DOHH2 (cell line): ENCODE measurements around the gene SIGLEC15.

ENCODE experiments used
- H3F3A ChIP-seq: fragments of 200-600 bp; sonication (generic), shearing (Covaris generic); 2 replicates; pipeline ENCODE4 v1.6.0; 2016; ENCODE audit warnings: antibody characterized with exemption, mild to moderate bottlenecking; ENCODE audit not compliant: control insufficient read depth, insufficient read depth
- H3K27ac ChIP-seq: fragments of 200-600 bp; sonication (generic); 2 replicates; pipeline ENCODE4 v1.5.1; 2014; ENCODE audit warnings: low read depth, mild to moderate bottlenecking, low read length, moderate library complexity
- H3K27me3 ChIP-seq: fragments of 200-600 bp; sonication (generic); 2 replicates; pipeline ENCODE4 v1.6.1; 2014; ENCODE audit warnings: mild to moderate bottlenecking, low read length, mixed read lengths; ENCODE audit not compliant: control insufficient read depth
- H3K36me3 ChIP-seq: fragments of 200-600 bp; sonication (generic); 2 replicates; pipeline ENCODE4 v1.6.1; 2014; ENCODE audit warnings: mild to moderate bottlenecking, low read length, moderate library complexity, mixed read lengths; ENCODE audit not compliant: control insufficient read depth
- H3K4me1 ChIP-seq: fragments of 200-600 bp; sonication (generic); 2 replicates; pipeline ENCODE4 v1.6.1; 2014; ENCODE audit warnings: mild to moderate bottlenecking, low read length, mixed read lengths; ENCODE audit not compliant: control insufficient read depth
- H3K4me2 ChIP-seq: fragments of 200-600 bp; sonication (generic); 2 replicates; pipeline ENCODE4 v1.6.0; 2014; ENCODE audit warnings: mild to moderate bottlenecking, low read length, moderate library complexity
- H3K4me3 ChIP-seq: fragments of 200-600 bp; sonication (generic); 2 replicates; pipeline ENCODE4 v1.5.1; 2014; ENCODE audit warnings: mild to moderate bottlenecking, low read length, mixed read lengths
- H3K79me2 ChIP-seq: fragments of 200-600 bp; sonication (generic); 2 replicates; pipeline ENCODE4 v1.6.1; 2014; ENCODE audit warnings: mild to moderate bottlenecking, low read length, mixed read lengths; ENCODE audit not compliant: control insufficient read depth
- H3K9me2 ChIP-seq: fragments of 200-600 bp; sonication (generic); replicated peaks from 2 replicates; pipeline ENCODE4 v1.6.1; 2014; ENCODE audit warnings: mild to moderate bottlenecking, low read length, mixed read lengths; ENCODE audit not compliant: control insufficient read depth
- H3K9me3 ChIP-seq: fragments of 200-600 bp; sonication (generic); 2 replicates; pipeline ENCODE4 v1.6.1; 2014; ENCODE audit warnings: antibody characterized with exemption, low read length, mixed read lengths; ENCODE audit not compliant: control insufficient read depth, insufficient read depth
- H4K20me1 ChIP-seq: fragments of 200-600 bp; sonication (generic); 2 replicates; pipeline ENCODE4 v1.6.0; 2014; ENCODE audit warnings: low read depth, mild to moderate bottlenecking, antibody characterized with exemption, low read length, moderate library complexity; ENCODE audit not compliant: control insufficient read depth, insufficient read depth
- CTCF ChIP-seq: fragments of 200-600 bp; sonication (generic); IDR thresholded peaks from one replicate; pipeline ENCODE4 v1.5.1; 2014; ENCODE audit warnings: antibody characterized with exemption, mild to moderate bottlenecking, low read depth, low read length; ENCODE audit not compliant: poor library complexity, severe bottlenecking
- EZH2phosphoT487 ChIP-seq: fragments of 200-600 bp; sonication (generic); IDR thresholded peaks from 2 replicates; pipeline ENCODE4 v1.6.1; 2017; ENCODE audit warnings: borderline replicate concordance, mild to moderate bottlenecking, antibody characterized with exemption, low read length, moderate library complexity, mixed read lengths

The SIGLEC15 gene

GRCh38 chr18:45860971-45861370 is 35.5 kb downstream of the SIGLEC15 start:
- Histone ChIP-seq H3K4me1 (no peaks in the 10 kb centered on the region), H3F3A (no peaks in the 10 kb centered on the region), H4K20me1 (no peaks in the 10 kb centered on the region), H3K9me2 (no peaks in the 10 kb centered on the region), H3K9me3 (no peaks in the 10 kb centered on the region), H3K79me2 (no peaks in the 10 kb centered on the region), H3K4me3 (no peak overlapping the region), H3K27me3 (no peaks in the 10 kb centered on the region), H3K4me2 (no peak overlapping the region), H3K36me3 (peaks cover 47% of the 10 kb centered on the region), H3K27ac (no peak overlapping the region)
- TF ChIP-seq CTCF, result no peak
- no peak for TF ChIP-seq EZH2phosphoT487

- H3F3A ChIP-seq, result no peaks in the 10 kb centered on the region
- no peaks in the 10 kb centered on the region for H4K20me1 ChIP-seq
- no peaks in the 10 kb centered on the region for H3K4me1 ChIP-seq
- H3K9me2 ChIP-seq, result no peaks in the 10 kb centered on the region
- no peak overlapping the region for H3K4me3 ChIP-seq
- no peaks in the 10 kb centered on the region for H3K79me2 ChIP-seq
- TF ChIP-seq CTCF (no peak), EZH2phosphoT487 (no peak)
- H3K9me3 ChIP-seq, result no peaks in the 10 kb centered on the region
- H3K36me3 ChIP-seq, result peaks cover 47% of the 10 kb centered on the region
- no peak overlapping the region for H3K4me2 ChIP-seq
- H3K27me3 ChIP-seq, result no peaks in the 10 kb centered on the region
- H3K27ac ChIP-seq, result no peak overlapping the region
These were observed 36.5 kb downstream of the SIGLEC15 start for GRCh38 chr18:45861926-45862325.

- Histone ChIP-seq H3K9me3 (no peaks in the 10 kb centered on the region), H3K36me3 (peaks cover 41% of the 10 kb centered on the region), H3F3A (no peaks in the 10 kb centered on the region), H3K27ac (no peak overlapping the region), H3K9me2 (no peaks in the 10 kb centered on the region), H3K79me2 (no peaks in the 10 kb centered on the region), H3K4me2 (no peak overlapping the region), H4K20me1 (no peaks in the 10 kb centered on the region), H3K27me3 (no peaks in the 10 kb centered on the region), H3K4me1 (no peaks in the 10 kb centered on the region), H3K4me3 (no peak overlapping the region)
- TF ChIP-seq EZH2phosphoT487 (no peak), CTCF (no peak)
These were observed 38.0 kb downstream of the SIGLEC15 start for GRCh38 chr18:45863469-45863868.

- no peaks in the 10 kb centered on the region for H3K27me3 ChIP-seq
- H3K79me2 ChIP-seq, result no peaks in the 10 kb centered on the region
- no peaks in the 10 kb centered on the region for H3K9me2 ChIP-seq
- H4K20me1 ChIP-seq, result no peaks in the 10 kb centered on the region
- no peak for TF ChIP-seq CTCF
- TF ChIP-seq EZH2phosphoT487, result no peak
- no peaks in the 10 kb centered on the region for H3K9me3 ChIP-seq
- H3K27ac ChIP-seq, result no peak overlapping the region
- H3K4me3 ChIP-seq, result no peak overlapping the region
- peaks cover 36% of the 10 kb centered on the region for H3K36me3 ChIP-seq
- H3F3A ChIP-seq, result no peaks in the 10 kb centered on the region
- H3K4me2 ChIP-seq, result no peak overlapping the region
- no peaks in the 10 kb centered on the region for H3K4me1 ChIP-seq
These were observed 38.6 kb downstream of the SIGLEC15 start for GRCh38 chr18:45864081-45864480.
